ENCODE measurements around the gene AMH.
"Not testable (repeated sequence)": the region's sequence is repeated elsewhere in the genome, so short reads cannot be mapped to it uniquely, and the experiment has no call there.

Gene AMH

GRCh38 chr19:2249010-2249866 is at the start of gene AMH:
Gene AMH (plus strand): TSS chr19:2249323. CDS start chr19:2249333, 10 bp downstream.
- TF ChIP-seq, protein P1, sequence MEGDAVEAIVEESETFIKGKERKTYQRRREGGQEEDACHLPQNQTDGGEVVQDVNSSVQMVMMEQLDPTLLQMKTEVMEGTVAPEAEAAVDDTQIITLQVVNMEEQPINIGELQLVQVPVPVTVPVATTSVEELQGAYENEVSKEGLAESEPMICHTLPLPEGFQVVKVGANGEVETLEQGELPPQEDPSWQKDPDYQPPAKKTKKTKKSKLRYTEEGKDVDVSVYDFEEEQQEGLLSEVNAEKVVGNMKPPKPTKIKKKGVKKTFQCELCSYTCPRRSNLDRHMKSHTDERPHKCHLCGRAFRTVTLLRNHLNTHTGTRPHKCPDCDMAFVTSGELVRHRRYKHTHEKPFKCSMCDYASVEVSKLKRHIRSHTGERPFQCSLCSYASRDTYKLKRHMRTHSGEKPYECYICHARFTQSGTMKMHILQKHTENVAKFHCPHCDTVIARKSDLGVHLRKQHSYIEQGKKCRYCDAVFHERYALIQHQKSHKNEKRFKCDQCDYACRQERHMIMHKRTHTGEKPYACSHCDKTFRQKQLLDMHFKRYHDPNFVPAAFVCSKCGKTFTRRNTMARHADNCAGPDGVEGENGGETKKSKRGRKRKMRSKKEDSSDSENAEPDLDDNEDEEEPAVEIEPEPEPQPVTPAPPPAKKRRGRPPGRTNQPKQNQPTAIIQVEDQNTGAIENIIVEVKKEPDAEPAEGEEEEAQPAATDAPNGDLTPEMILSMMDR (IDR thresholded peaks at IDR 0.05; ENCODE audit: control extremely low read depth, extremely low read depth, low read depth, missing control alignments), result no peak
- CTCF ChIA-PET, result interaction anchor here (1.1 to 1.8 kb wide), 2 partner anchors 10 to 13 kb away, joined by 3 to 5 read pairs; no protein-coding TSS in a partner anchor
- POLR2A ChIA-PET, result no interaction called here
- DNase-seq (ENCODE audit: extremely low spot score), result no peak

DNA sequence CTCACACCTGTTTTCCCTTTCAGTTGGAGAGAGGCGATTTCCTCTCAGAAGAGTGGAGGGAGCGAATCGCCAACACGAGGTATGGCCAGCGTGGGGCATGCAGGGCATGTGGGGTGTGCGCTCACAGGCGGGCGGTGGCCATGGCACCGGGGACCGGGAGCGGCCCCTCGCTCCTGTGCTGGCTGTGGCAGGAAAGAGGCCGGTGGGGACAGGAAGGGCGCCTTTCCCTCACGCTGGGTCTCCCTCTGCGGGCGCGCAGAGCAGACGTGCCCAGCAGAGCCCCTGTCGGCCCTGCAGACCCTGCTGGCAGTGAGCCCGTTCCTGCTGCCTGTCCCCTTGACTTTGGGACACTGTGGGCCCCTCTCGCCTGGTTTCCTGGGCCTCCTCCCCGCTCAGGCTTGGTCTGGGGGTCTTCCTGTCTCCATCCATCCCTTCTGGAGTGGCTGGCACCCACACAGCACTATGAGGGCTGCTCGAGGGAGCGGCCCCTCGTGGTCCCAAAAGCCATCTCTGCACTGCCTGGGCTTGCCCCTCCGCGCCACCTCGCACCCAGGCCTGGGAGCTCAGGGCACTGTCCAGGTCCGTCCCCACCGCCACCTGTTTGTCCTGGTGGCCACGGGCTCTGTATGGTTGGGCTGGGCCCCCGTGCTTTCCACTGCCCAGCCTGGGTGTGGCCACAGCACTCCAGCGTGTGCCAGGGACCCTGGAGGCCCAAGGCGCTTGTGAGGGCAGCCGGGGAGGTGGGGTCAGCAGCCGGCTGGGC is 49.1 kb upstream of the AMH start:
- no peak for DNase-seq (ENCODE audit: extremely low spot score)
- ChIA-PET CTCF (interaction anchor here (1.0 to 1.7 kb wide), 7 partner anchors 7 to 44 kb away, joined by 3 to 8 read pairs (median 4); partner anchors contain the start of gene PLEKHJ1), POLR2A (interaction anchor here (0.6 kb wide), 1 partner anchor 12 kb away, joined by 3 read pairs; no protein-coding TSS in a partner anchor)
- TF ChIP-seq, protein P1 (IDR thresholded peaks at IDR 0.05; ENCODE audit: control extremely low read depth, extremely low read depth, low read depth, missing control alignments), result no peak

GRCh38 chr19:2200624-2201294 is 48.4 kb upstream of the AMH start:
- CTCF ChIA-PET, POLR2A ChIA-PET: not testable (repeated sequence)

GRCh38 chr19:2201473-2202148 is 47.5 kb upstream of the AMH start:
- CTCF ChIA-PET, result no interaction called here
- no peak for DNase-seq (ENCODE audit: extremely low spot score)
- POLR2A ChIA-PET, result no interaction called here
- TF ChIP-seq, protein P1 (IDR thresholded peaks at IDR 0.05; ENCODE audit: control extremely low read depth, extremely low read depth, low read depth, missing control alignments), result no peak

More at GRCh38 chr19:2200624-2201294, 48.4 kb upstream of the AMH start:
- not testable (repeated sequence) for DNase-seq (ENCODE audit: extremely low spot score)

DNA sequence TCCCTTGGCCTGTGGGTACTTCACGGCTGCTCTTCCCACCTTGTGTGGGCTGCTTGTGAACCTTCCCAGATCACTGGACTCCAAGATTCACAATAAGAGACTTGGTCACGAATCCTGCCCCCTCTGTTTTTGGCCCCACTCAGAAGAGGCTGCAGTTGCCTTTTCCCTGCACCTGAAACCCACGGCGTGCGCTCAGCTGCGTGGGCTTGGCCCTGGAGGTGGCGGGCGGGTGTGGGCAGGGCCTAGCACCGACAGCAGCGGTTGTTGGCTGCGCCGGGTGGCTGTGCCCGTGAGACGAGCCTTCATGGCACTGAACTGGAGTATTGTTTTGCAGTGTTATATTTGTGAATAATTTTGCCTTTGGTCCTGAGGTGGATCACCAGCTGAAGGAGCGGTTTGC is 46.8 kb upstream of the AMH start:
- POLR2A ChIA-PET, result no interaction called here
- DNase-seq (ENCODE audit: extremely low spot score), result no peak
- TF ChIP-seq, protein P1 (IDR thresholded peaks at IDR 0.05; ENCODE audit: control extremely low read depth, extremely low read depth, low read depth, missing control alignments), result no peak
- CTCF ChIA-PET, result no interaction called here

DNA sequence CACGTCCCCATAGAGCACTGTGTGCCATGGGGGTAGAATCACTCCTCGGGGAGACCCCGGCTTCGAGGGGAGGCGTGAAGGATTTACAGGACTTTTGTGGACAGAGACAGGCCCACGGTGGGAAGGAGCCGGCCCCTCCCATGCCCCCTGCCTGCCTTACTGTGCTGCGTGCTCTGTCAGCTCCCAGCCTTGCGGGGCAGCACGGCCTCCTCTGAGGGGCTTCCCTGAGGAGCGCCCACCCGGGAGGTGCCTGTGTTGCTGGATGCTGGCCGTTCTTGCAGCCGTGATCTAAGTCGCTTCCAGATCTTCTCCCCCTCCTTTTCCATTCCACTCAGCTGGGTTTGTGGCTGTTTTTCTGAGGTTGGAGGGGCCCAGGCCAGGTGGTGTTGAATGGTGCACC is 42.1 kb upstream of the AMH start:
- TF ChIP-seq, protein P1 (IDR thresholded peaks at IDR 0.05; ENCODE audit: control extremely low read depth, extremely low read depth, low read depth, missing control alignments), result no peak
- POLR2A ChIA-PET, result no interaction called here
- no peak for DNase-seq (ENCODE audit: extremely low spot score)
- CTCF ChIA-PET, result interaction anchor here (1.1 kb wide), 1 partner anchor 8 kb away, joined by 4 read pairs; no protein-coding TSS in a partner anchor

Data from GM10248 (cell line).